Astrocyte (in vitro differentiated cells and primary cell): Measurements from ENCODE around the gene SGSM1. TPM values are rescaled to one million over a fixed set of nuclear protein-coding genes. Genes with fewer than 3 reads are reported as not detected.

Experiments used
- DNase-seq: peaks from one replicate; pipeline ENCODE4 v3.0.0-alpha.2; 2010; ENCODE audit warnings: low read depth
- FAIRE-seq: peaks from 2 replicates; lab custom pipeline; 2011; peaks lifted over from hg19 to GRCh38; lab: Jason Lieb, UNC
- H2AFZ ChIP-seq: 2 replicates; pipeline ENCODE4 v1.6.0; 2012; ENCODE audit warnings: low read depth, low read length, inconsistent platforms
- H3K27ac ChIP-seq: 2 replicates; pipeline ENCODE4 v1.5.1; 2011; ENCODE audit warnings: low read depth, low read length, inconsistent platforms
- H3K27me3 ChIP-seq: 2 replicates; pipeline ENCODE4 v1.6.0; 2011; ENCODE audit warnings: low read length, inconsistent platforms; ENCODE audit not compliant: insufficient read depth
- H3K36me3 ChIP-seq: 2 replicates; pipeline ENCODE4 v1.5.1; 2011; ENCODE audit warnings: low read length, inconsistent platforms; ENCODE audit not compliant: insufficient read depth
- H3K4me1 ChIP-seq: 2 replicates; pipeline ENCODE4 v1.5.1; 2011; ENCODE audit warnings: low read length, inconsistent platforms; ENCODE audit not compliant: insufficient read depth
- H3K4me2 ChIP-seq: 2 replicates; pipeline ENCODE4 v1.6.0; 2012; ENCODE audit warnings: low read length, inconsistent platforms
- H3K4me3 ChIP-seq: 2 replicates; pipeline ENCODE4 v1.5.1; 2011; ENCODE audit warnings: low read depth, mild to moderate bottlenecking, low read length, inconsistent platforms; ENCODE audit not compliant: insufficient read depth
- H3K79me2 ChIP-seq: 2 replicates; pipeline ENCODE4 v1.6.0; 2012; ENCODE audit warnings: mild to moderate bottlenecking, low read length, inconsistent platforms; ENCODE audit not compliant: insufficient read depth
- H3K9ac ChIP-seq: 2 replicates; pipeline ENCODE4 v1.6.0; 2012; ENCODE audit warnings: mild to moderate bottlenecking, low read length, inconsistent platforms
- H3K9me3 ChIP-seq: 2 replicates; pipeline ENCODE4 v1.5.1; 2012; ENCODE audit warnings: low read depth, mild to moderate bottlenecking, low read length, inconsistent platforms; ENCODE audit not compliant: insufficient read depth
- H4K20me1 ChIP-seq: 2 replicates; pipeline ENCODE4 v1.6.0; 2012; ENCODE audit warnings: low read length, inconsistent platforms; ENCODE audit not compliant: insufficient read depth
- H3K27ac Mint-ChIP-seq: one replicate; pipeline ENCODE4 v1.8.0; 2021; ENCODE audit warnings: mild to moderate bottlenecking, mixed read lengths; ENCODE audit not compliant: unreplicated experiment
- H3K27me3 Mint-ChIP-seq: one replicate; pipeline ENCODE4 v1.8.0; 2021; ENCODE audit warnings: low read depth, mixed read lengths; ENCODE audit not compliant: unreplicated experiment
- H3K36me3 Mint-ChIP-seq: one replicate; pipeline ENCODE4 v1.8.0; 2021; ENCODE audit warnings: low read depth, mixed read lengths; ENCODE audit not compliant: unreplicated experiment
- H3K4me1 Mint-ChIP-seq: one replicate; pipeline ENCODE4 v1.8.0; 2021; ENCODE audit warnings: low read depth, mixed read lengths; ENCODE audit not compliant: unreplicated experiment
- H3K4me3 Mint-ChIP-seq: one replicate; pipeline ENCODE4 v1.8.0; 2021; ENCODE audit warnings: mild to moderate bottlenecking, moderate library complexity, mixed read lengths; ENCODE audit not compliant: unreplicated experiment
- H3K9me3 Mint-ChIP-seq: one replicate; pipeline ENCODE4 v1.8.0; 2021; ENCODE audit warnings: mild to moderate bottlenecking, mixed read lengths; ENCODE audit not compliant: unreplicated experiment
- CTCF ChIP-seq: IDR thresholded peaks from 2 replicates; pipeline ENCODE4 v1.5.1; 2011; ENCODE audit warnings: low read depth, mild to moderate bottlenecking, inconsistent platforms, low read length, moderate library complexity; ENCODE audit not compliant: insufficient read depth
- EZH2 ChIP-seq: IDR thresholded peaks from 2 replicates; pipeline ENCODE4 v1.6.1; 2012; ENCODE audit warnings: mild to moderate bottlenecking, low read length, inconsistent platforms; ENCODE audit not compliant: insufficient read depth
- total RNA-seq: library from RNA; stranded (reverse); gene quantifications from 2 replicates; pipeline ENCODE4 v1.2.1, GENCODE V29; 2021

Gene SGSM1
- total RNA-seq, 1 donor from 2014 or later, result 0.05 TPM

DNA sequence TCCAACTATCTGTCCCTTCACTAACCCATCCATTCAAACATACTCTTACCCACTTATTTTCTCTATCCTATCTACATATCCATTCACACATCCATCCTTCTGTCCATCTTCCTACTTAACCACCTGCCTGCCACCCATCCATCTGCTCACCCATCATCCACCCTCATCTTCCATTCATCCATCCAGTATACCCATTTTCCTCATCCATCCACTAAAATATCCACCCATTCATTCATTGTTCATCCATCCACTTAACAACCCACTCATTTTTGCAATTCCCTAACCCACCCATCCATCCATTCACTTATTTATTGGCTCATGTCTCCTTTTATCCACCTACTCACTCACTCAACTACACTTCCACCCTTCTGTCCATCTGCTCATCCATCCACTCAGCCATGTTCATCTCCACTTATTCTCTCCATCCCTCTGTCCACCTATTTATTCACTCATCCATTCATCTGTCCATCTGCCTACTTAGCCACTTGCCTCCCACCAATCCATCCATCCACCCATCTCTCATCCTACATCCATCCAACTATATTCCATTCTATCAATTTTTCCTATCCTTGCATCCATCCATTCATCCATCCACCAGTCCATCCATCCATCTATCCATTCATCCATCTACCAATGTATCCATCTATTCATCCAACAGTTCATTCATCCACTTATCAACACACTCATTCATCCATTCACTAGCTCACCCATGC lies 129.9 kb downstream of the SGSM1 start:
- Histone ChIP-seq H3K9me3 (no peaks in the 10 kb centered on the region), H3K36me3 (no peaks in the 10 kb centered on the region), H3K4me2 (no peak overlapping the region), H3K27me3 (peaks cover 2% of the 10 kb centered on the region), H3K4me1 (no peaks in the 10 kb centered on the region), H3K27ac (no peak overlapping the region), H3K4me3 (no peak overlapping the region), H3K79me2 (no peaks in the 10 kb centered on the region), H3K9ac (no peak overlapping the region), H2AFZ (no peak overlapping the region), H4K20me1 (no peaks in the 10 kb centered on the region)
- no peak for DNase-seq
- H3K4me3 Mint-ChIP-seq, result no peak overlapping the region
- H3K4me1 Mint-ChIP-seq, result no peaks in the 10 kb centered on the region
- H3K9me3 Mint-ChIP-seq, result no peaks in the 10 kb centered on the region
- H3K27ac Mint-ChIP-seq, result no peak overlapping the region
- no peak for FAIRE-seq
- TF ChIP-seq EZH2 (no peak), CTCF (no peak)
- H3K36me3 Mint-ChIP-seq, result no peaks in the 10 kb centered on the region
- peaks cover 9% of the 10 kb centered on the region for H3K27me3 Mint-ChIP-seq

GRCh38 chr22:24937114-24937513 lies 131.1 kb downstream of the SGSM1 start:
- no peaks in the 10 kb centered on the region for H3K4me1 Mint-ChIP-seq
- peaks cover 5% of the 10 kb centered on the region for H3K27me3 Mint-ChIP-seq
- no peaks in the 10 kb centered on the region for H3K9me3 ChIP-seq
- H3K4me3 Mint-ChIP-seq, result no peak overlapping the region
- H2AFZ ChIP-seq, result no peak overlapping the region
- H4K20me1 ChIP-seq, result no peaks in the 10 kb centered on the region
- H3K27ac ChIP-seq, result no peak overlapping the region
- H3K4me2 ChIP-seq, result no peak overlapping the region
- H3K9me3 Mint-ChIP-seq, result no peaks in the 10 kb centered on the region
- no peaks in the 10 kb centered on the region for H3K36me3 Mint-ChIP-seq
- no peak overlapping the region for H3K9ac ChIP-seq
- no peak for FAIRE-seq
- no peak for DNase-seq
- no peaks in the 10 kb centered on the region for H3K4me1 ChIP-seq
- H3K4me3 ChIP-seq, result no peak overlapping the region
- TF ChIP-seq EZH2, result no peak
- TF ChIP-seq CTCF, result peak; percentile 12
- no peaks in the 10 kb centered on the region for H3K36me3 ChIP-seq
- H3K27me3 ChIP-seq, result no peaks in the 10 kb centered on the region
- H3K79me2 ChIP-seq, result no peaks in the 10 kb centered on the region
- no peak overlapping the region for H3K27ac Mint-ChIP-seq

GRCh38 chr22:24938741-24939341 lies 132.8 kb downstream of the SGSM1 start:
- TF ChIP-seq EZH2 (no peak), CTCF (peak; percentile 66)

More at GRCh38 chr22:24938741-24939341, 132.8 kb downstream of the SGSM1 start:
- Histone ChIP-seq H3K27me3 (no peaks in the 10 kb centered on the region), H3K36me3 (no peaks in the 10 kb centered on the region), H3K27ac (no peak overlapping the region), H3K4me1 (no peaks in the 10 kb centered on the region), H3K79me2 (no peaks in the 10 kb centered on the region), H4K20me1 (no peaks in the 10 kb centered on the region), H3K9me3 (no peaks in the 10 kb centered on the region), H3K4me3 (no peak overlapping the region), H3K9ac (no peak overlapping the region), H3K4me2 (no peak overlapping the region), H2AFZ (no peak overlapping the region)
- no peaks in the 10 kb centered on the region for H3K36me3 Mint-ChIP-seq
- H3K4me3 Mint-ChIP-seq, result no peak overlapping the region
- DNase-seq, result no peak
- no peak overlapping the region for H3K27ac Mint-ChIP-seq
- no peaks in the 10 kb centered on the region for H3K9me3 Mint-ChIP-seq
- no peak for FAIRE-seq
- no peaks in the 10 kb centered on the region for H3K4me1 Mint-ChIP-seq
- peaks cover 1% of the 10 kb centered on the region for H3K27me3 Mint-ChIP-seq
